ENCODE data around the gene MYMK. TPM values are rescaled to one million over a fixed set of nuclear protein-coding genes. Genes with fewer than 3 reads are reported as not detected.

MYMK gene
- total and polyA plus RNA-seq, 2 of the 4 experiments (the other 2 are of a cell fraction): not detected

GRCh38 chr9:133474853-133475252 lies 49.9 kb downstream of the MYMK start:
- H3K9me1 ChIP-seq (ENCODE audit: insufficient read depth, low read length): no peaks in the 10 kb centered on the region
- no peak overlapping the region for H2BK15ac ChIP-seq (ENCODE audit: low read depth, low read length)
- dilution Hi-C loops (cut with HindIII; ENCODE audit: low sequenced_read_pairs, unreplicated experiment): no loop called here
- no peak overlapping the region for H3K4me2 ChIP-seq (ENCODE audit: low read depth, low read length)
- ChIA-PET CTCF (no interaction called here), POLR2A (ENCODE audit: unreplicated experiment) (no interaction called here)
- in situ Hi-C loops (cut with MboI; ENCODE audit: low sequenced_read_pairs): loop anchor here (25.0 kb wide), 1 partner anchor 438 kb away; the partner anchor contains the start of gene GTF3C5
- DNase-seq: no peak
- no peak overlapping the region for H3K23ac ChIP-seq (ENCODE audit: low read depth, low read length)
- no peak overlapping the region for H4K5ac ChIP-seq (ENCODE audit: low read depth, low read length)
- WGBS, 2 experiments (ENCODE audit: extremely low coverage in 2 of 2, insufficient read length in 1 of 2): 97% methylated on average over 6 of the region's 20 CpGs; no CpG with 5 or more reads in 1 of the 2 experiments
- H2BK5ac ChIP-seq (ENCODE audit: low read depth, low read length, poor library complexity, severe bottlenecking): no peak overlapping the region
- H2AK5ac ChIP-seq (ENCODE audit: low read depth, low read length): no peak overlapping the region
- H3K18ac ChIP-seq (ENCODE audit: low read depth, low read length): no peak overlapping the region
- no peak overlapping the region for H3K4me3 ChIP-seq (ENCODE audit: insufficient read depth, low read depth, low read length)
- peaks cover 3% of the 10 kb centered on the region; the same call in 1 of the 2 replicates for H3K4me1 ChIP-seq (ENCODE audit: control insufficient read depth, insufficient read depth, low read length)
- BruUV-seq (replicated peaks): no TSS peak
- no peak overlapping the region for H2BK120ac ChIP-seq (ENCODE audit: low read depth, low read length)
- peaks cover 0 to 10% of the 10 kb centered on the region in 2 experiments; a peak in 1 of 4 replicates for H3K79me1 ChIP-seq (ENCODE audit: low read depth in 1 of 2, low read length in 2 of 2)
- intact Hi-C loops (cut with micrococcal nuclease): no loop called here
- H3K14ac ChIP-seq (replicated peaks; ENCODE audit: low read depth, low read length): no peak overlapping the region
- no peak overlapping the region for H3K4ac ChIP-seq (ENCODE audit: low read depth, low read length)
- H2AK9ac ChIP-seq (replicated peaks; ENCODE audit: low read depth, low read length, poor library complexity): no peak overlapping the region
- no peaks in the 10 kb centered on the region for H3K9me3 ChIP-seq (ENCODE audit: control insufficient read depth, insufficient read depth, low read length)
- no peak overlapping the region for H3K27ac ChIP-seq (ENCODE audit: insufficient read depth, low read length)
- no peaks in the 10 kb centered on the region for H4K20me1 ChIP-seq (ENCODE audit: insufficient read depth, low read length)
- H3K56ac ChIP-seq (ENCODE audit: extremely low read depth, insufficient read depth, low read length): no peak overlapping the region
- no peak overlapping the region for H4K8ac ChIP-seq (ENCODE audit: low read depth in 2 of 2, low read length in 2 of 2)
- ATAC-seq (ENCODE audit: low read depth): no peak
- H3K27me3 ChIP-seq (ENCODE audit: control insufficient read depth, insufficient read depth, low read length): no peaks in the 10 kb centered on the region
- H3K36me3 ChIP-seq (ENCODE audit: control insufficient read depth, insufficient read depth, low read length): peaks cover 1% of the 10 kb centered on the region; the same call in 1 of the 2 replicates
- no peak overlapping the region for H2BK20ac ChIP-seq (ENCODE audit: low read depth, low read length)
- H2AFZ ChIP-seq (replicated peaks; ENCODE audit: low read length, poor library complexity): no peak overlapping the region
- H4K91ac ChIP-seq (ENCODE audit: insufficient read depth, low read depth, low read length): no peak overlapping the region
- no peak for TF ChIP-seq POLR2A (IDR thresholded peaks at IDR 0.05; ENCODE audit: low read depth, low read length)
- TF ChIP-seq FOS (IDR thresholded peaks at IDR 0.05; ENCODE audit: low read depth, low read length): no peak
- TF ChIP-seq BHLHE40 (IDR thresholded peaks at IDR 0.05; ENCODE audit: low read depth, low read length): no peak
- no peak for TF ChIP-seq MAZ (IDR thresholded peaks at IDR 0.05; ENCODE audit: borderline replicate concordance, low read depth, low read length)
- TF ChIP-seq MAFK (IDR thresholded peaks at IDR 0.05; ENCODE audit: low read depth, low read length): no peak
- TF ChIP-seq RFX5 (IDR thresholded peaks at IDR 0.05; ENCODE audit: low read depth, low read length): no peak
- no peak for TF ChIP-seq CHD1 (IDR thresholded peaks at IDR 0.05; ENCODE audit: low read depth, low read length)
- no peak for TF ChIP-seq USF2 (IDR thresholded peaks at IDR 0.05; ENCODE audit: low read depth, low read length)
- TF ChIP-seq SMC3 (IDR thresholded peaks at IDR 0.05; ENCODE audit: low read depth, low read length): no peak
- TF ChIP-seq CTCF (conservative IDR thresholded peaks at IDR 0.05; ENCODE audit: low read depth, low read length): no peak
- no peak overlapping the region for H3K9ac ChIP-seq (ENCODE audit: low read depth, low read length)
